ACHN (cell line): ENCODE data around the gene KLF12.

Source experiments
- DNase-seq: peaks from one replicate; pipeline ENCODE4 v3.0.0-alpha.2; 2015
- in situ Hi-C: cut with HindIII; loops from 2 replicates; pipeline ENCODE4 v1.10.0; 2017; ENCODE audit warnings: low sequenced_read_pairs, low pct_ligation_motif_present, low pct_unique_long_range_greater_than_20kb

Gene KLF12

DNA sequence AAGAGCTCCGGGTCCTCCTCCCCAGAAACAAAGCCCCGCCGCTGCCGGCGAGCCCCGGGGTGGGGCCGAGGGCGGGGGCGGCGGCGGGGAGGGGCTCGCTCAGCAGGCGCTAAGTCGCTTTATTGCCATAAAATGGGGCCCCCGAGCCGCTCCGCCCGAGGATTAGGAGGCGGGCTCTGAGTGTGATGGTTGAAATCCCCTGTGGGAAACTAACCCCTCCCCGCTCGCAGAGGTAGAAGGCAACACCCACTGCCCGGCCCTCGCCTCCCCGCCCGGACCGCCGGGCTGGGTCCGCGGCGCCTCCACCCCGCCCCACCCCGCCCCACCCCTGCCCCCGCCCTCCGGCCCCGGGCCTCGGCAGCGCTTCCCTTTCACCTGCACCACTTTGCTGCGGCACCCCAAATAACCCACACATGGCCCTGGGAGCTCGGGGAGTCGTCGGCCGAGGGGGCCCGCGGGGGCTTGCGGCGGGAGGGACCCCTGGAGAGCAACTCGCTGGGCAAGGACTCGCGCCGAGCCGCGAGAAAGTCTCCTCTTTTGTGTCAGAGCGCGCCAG lies at the start of gene KLF12:
Gene KLF12, minus strand, starts transcription at position 184 of the 556 bp plus-strand sequence.
- in situ Hi-C loops: no loop called here
- DNase-seq: peak; percentile 90

GRCh38 chr13:74182491-74182890 lies 48.3 kb upstream of the KLF12 start:
- in situ Hi-C loops: no loop called here
- DNase-seq: no peak

DNA sequence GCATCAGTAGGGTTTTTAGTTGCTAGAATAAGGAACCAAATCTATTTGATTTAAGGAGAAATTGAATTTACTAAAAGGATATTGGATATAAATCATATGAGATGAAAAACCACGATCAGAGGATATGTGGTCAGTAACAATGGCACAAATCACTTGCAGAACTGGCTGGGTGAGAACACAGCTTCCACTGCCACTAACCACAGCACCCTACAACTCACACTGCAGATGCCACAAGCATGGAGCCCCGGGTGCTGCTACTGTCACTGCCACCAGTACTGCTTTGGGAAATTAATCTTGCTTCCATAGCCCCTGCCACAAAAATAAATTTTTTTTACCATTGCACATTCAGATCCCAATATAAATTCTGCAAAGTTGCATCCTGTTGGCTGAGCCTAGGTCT lies 40.6 kb upstream of the KLF12 start:
- no peak for DNase-seq
- in situ Hi-C loops: no loop called here

- in situ Hi-C loops: no loop called here
- DNase-seq: no peak
These were observed 39.6 kb upstream of the KLF12 start for GRCh38 chr13:74173822-74174221.

DNA sequence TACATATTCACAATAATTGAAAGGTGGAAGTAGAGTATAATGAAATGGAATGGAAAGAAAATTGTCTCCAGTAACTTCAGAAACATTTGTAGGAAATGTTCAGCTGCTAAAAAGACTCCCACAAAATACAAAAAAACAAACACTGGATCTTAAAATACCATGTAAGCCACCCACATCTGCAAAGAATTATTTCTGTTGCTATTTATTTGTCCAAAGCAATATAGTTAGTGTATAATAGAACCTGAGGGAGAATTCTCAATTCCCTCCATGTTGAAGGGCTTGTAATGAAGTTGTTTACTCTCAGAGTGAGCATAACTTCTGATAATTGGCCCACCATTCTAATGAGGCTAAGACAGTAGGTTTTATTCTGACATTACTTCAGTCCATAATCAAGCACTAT lies 37.4 kb upstream of the KLF12 start:
- in situ Hi-C loops: no loop called here

GRCh38 chr13:74169676-74170075 lies 35.5 kb upstream of the KLF12 start:
- in situ Hi-C loops: no loop called here
- DNase-seq: no peak

More for the DNA sequence above, 37.4 kb upstream of the KLF12 start:
- no peak for DNase-seq

DNA sequence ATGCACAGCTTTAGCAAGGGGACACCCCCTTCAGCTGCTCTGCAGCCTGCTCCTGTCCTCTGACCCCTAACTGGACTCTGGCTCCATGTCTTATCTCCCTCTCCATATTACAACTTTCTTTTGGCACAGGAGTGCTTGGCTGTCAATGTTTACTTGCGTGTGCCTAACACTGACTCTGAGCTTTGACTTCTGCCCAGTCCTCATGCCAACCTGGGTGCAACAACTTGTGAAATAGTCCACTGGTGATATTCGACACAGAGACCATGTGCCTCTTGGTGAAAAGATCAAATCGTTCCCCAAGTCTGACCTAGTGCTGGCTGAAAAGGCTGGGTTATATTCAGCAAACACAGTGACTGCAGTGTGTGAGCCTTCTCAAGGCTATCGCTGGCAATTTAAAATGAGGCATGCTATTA lies 34.1 kb upstream of the KLF12 start:
- in situ Hi-C loops: no loop called here
- DNase-seq: no peak

GRCh38 chr13:74166261-74167004 lies 32.2 kb upstream of the KLF12 start:
- no peak for DNase-seq
- in situ Hi-C loops: no loop called here

- in situ Hi-C loops: no loop called here
- DNase-seq: no peak
These were observed 28.6 kb upstream of the KLF12 start for GRCh38 chr13:74162782-74163181.

GRCh38 chr13:74162135-74162534 lies 27.9 kb upstream of the KLF12 start:
- DNase-seq: no peak
- in situ Hi-C loops: no loop called here

GRCh38 chr13:74158571-74159352 lies 24.6 kb upstream of the KLF12 start:
- no peak for DNase-seq
- in situ Hi-C loops: no loop called here

DNA sequence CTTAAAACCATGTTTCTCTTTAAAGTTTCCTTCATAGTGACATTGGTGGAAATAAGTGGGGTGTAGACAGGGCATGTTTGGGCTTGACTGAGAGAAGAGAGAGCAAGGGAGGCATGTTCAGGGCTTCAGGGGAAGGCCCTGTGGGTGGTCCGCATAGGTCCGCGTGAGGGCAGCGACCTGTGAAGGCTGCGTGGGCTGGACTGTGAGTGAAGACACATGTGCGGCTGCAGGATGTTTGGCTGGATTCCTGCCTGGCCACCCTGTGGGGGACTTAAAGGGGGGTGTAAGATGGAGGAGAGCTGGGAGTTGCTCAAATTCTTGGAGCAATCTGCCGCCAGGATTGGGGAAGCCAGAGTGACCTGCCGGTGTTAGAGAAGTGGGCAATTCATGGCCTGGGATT lies 23.8 kb upstream of the KLF12 start:
- DNase-seq: no peak
- in situ Hi-C loops: no loop called here

- DNase-seq: no peak
- in situ Hi-C loops: no loop called here
These were observed 20.8 kb upstream of the KLF12 start for GRCh38 chr13:74154981-74155380.

DNA sequence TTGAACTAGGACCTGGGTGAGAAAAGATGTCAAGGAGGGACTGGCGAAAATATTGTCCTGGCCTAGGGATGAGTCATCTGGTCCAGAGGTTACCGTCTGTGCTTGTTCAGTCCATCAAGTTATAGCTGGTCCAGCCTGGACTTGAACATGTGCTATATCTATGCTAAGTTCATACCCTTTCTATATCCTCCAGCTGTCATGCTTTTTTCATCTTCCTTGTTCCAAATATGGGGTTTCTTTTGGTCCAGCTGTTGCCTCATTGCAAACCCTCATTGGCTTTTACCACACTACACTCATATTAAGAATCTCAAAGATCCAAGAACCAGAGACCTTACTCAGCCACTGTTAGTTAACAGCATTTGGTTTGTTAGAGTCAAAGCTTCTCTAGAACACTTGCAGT lies 19.1 kb upstream of the KLF12 start:
- no peak for DNase-seq
- in situ Hi-C loops: no loop called here

- in situ Hi-C loops: no loop called here
- no peak for DNase-seq
These were observed 17.7 kb upstream of the KLF12 start for GRCh38 chr13:74151859-74152258.

- in situ Hi-C loops: no loop called here
- DNase-seq: no peak
These were observed 14.1 kb upstream of the KLF12 start for GRCh38 chr13:74148352-74148751.

GRCh38 chr13:74145249-74145975 lies 11.2 kb upstream of the KLF12 start:
- in situ Hi-C loops: no loop called here
- no peak for DNase-seq

DNA sequence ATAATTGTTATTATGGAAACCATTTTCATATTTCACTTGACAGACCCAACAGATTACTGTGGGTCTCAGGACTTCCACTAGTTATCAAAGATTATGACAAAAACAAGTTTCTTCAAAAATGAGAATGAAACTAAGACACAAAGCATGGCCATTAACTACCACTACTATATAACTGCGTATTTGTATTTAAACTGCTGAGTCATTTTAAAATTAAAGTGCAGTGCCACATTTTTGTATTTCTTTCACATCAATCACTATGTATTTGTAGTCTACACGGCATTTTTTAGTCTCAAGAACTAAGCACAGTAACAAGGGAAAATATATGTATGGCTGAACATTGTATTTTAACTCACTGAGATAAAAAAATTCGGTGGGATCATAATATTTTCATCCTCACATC lies 10.1 kb upstream of the KLF12 start:
- in situ Hi-C loops: no loop called here
- no peak for DNase-seq

GRCh38 chr13:74142257-74142656 lies 8.1 kb upstream of the KLF12 start:
- DNase-seq: no peak
- in situ Hi-C loops: no loop called here
